CD4-positive, alpha-beta T cell treated with Interferon alpha-2 for 1 hour (primary cell): ENCODE measurements around the gene PTPRN2.
"Not testable (repeated sequence)": the region's sequence is repeated elsewhere in the genome, so short reads cannot be mapped to it uniquely, and the experiment has no call there.

Experiments used
- DNase-seq, 2 donors: peaks; one replicate each; pipeline ENCODE4 v3.0.0-alpha.2; 2020 to 2022

The PTPRN2 gene

GRCh38 chr7:158052381-158053060 is 535.1 kb downstream of the PTPRN2 start:
- no peak for DNase-seq

- DNase-seq = no peak
Observed at GRCh38 chr7:158051776-158052175, 535.8 kb downstream of the PTPRN2 start.

GRCh38 chr7:158050978-158051651 is 536.5 kb downstream of the PTPRN2 start:
- no peak for DNase-seq

- DNase-seq = no peak
Observed at GRCh38 chr7:158050441-158050977, 537.1 kb downstream of the PTPRN2 start.

GRCh38 chr7:158049271-158049670 is 538.4 kb downstream of the PTPRN2 start:
- no peak for DNase-seq

- no peak for DNase-seq
Observed at GRCh38 chr7:158048569-158048968, 539.1 kb downstream of the PTPRN2 start.

GRCh38 chr7:158047391-158048059 is 540.1 kb downstream of the PTPRN2 start:
- no peak for DNase-seq

GRCh38 chr7:158046246-158046645 is 541.4 kb downstream of the PTPRN2 start:
- not testable (repeated sequence) for DNase-seq

- no peak for DNase-seq
Observed at GRCh38 chr7:158044482-158044823, 543.2 kb downstream of the PTPRN2 start.

- DNase-seq = no peak
Observed at GRCh38 chr7:158043551-158044481, 543.8 kb downstream of the PTPRN2 start.

GRCh38 chr7:158042156-158042880 is 545.3 kb downstream of the PTPRN2 start:
- no peak for DNase-seq

GRCh38 chr7:158040199-158040598 is 547.4 kb downstream of the PTPRN2 start:
- DNase-seq = no peak

GRCh38 chr7:158039270-158039669 is 548.4 kb downstream of the PTPRN2 start:
- no peak for DNase-seq

GRCh38 chr7:158037211-158037610 is 550.4 kb downstream of the PTPRN2 start:
- no peak for DNase-seq

GRCh38 chr7:158035343-158035742 is 552.3 kb downstream of the PTPRN2 start:
- no peak for DNase-seq

GRCh38 chr7:158034571-158034970 is 553.1 kb downstream of the PTPRN2 start:
- DNase-seq = no peak

GRCh38 chr7:158033925-158034324 is 553.7 kb downstream of the PTPRN2 start:
- DNase-seq = not testable (repeated sequence)

GRCh38 chr7:158033196-158033595 is 554.4 kb downstream of the PTPRN2 start:
- no peak for DNase-seq

- DNase-seq = no peak
Observed at GRCh38 chr7:158032561-158033115, 555.0 kb downstream of the PTPRN2 start.

- DNase-seq = no peak
Observed at GRCh38 chr7:158031867-158032308, 555.7 kb downstream of the PTPRN2 start.

- no peak for DNase-seq
Observed at GRCh38 chr7:158030566-158030965, 557.1 kb downstream of the PTPRN2 start.

GRCh38 chr7:158030071-158030470 is 557.6 kb downstream of the PTPRN2 start:
- DNase-seq = no peak
